Loucy (cell line): Measurements from ENCODE around the gene PALLD.

Experiments
- H2AFZ ChIP-seq: fragments of 200-600 bp; sonication (generic); 2 replicates; pipeline ENCODE4 v1.6.0; 2016; ENCODE audit warnings: antibody characterized with exemption, mild to moderate bottlenecking, low read length, moderate library complexity
- H3F3A ChIP-seq: fragments of 200-600 bp; 2 replicates; pipeline ENCODE4 v1.6.0; 2016; ENCODE audit warnings: antibody characterized with exemption, low read depth, mild to moderate bottlenecking
- H3K27me3 ChIP-seq: fragments of 200-600 bp; sonication (generic); 2 replicates; pipeline ENCODE4 v1.6.1; 2014; ENCODE audit warnings: low read length, mild to moderate bottlenecking; ENCODE audit not compliant: insufficient read depth, poor library complexity, severe bottlenecking
- H3K36me3 ChIP-seq: fragments of 200-600 bp; sonication (generic); 2 replicates; pipeline ENCODE4 v1.6.1; 2016; ENCODE audit warnings: low read length; ENCODE audit not compliant: insufficient read depth
- H3K4me1 ChIP-seq: fragments of 200-600 bp; sonication (generic); 2 replicates; pipeline ENCODE4 v1.5.1; 2014; ENCODE audit warnings: low read length, mild to moderate bottlenecking; ENCODE audit not compliant: insufficient read depth, poor library complexity, severe bottlenecking
- H3K4me2 ChIP-seq: fragments of 200-600 bp; sonication (generic); 2 replicates; pipeline ENCODE4 v1.6.0; 2014; ENCODE audit warnings: antibody characterized with exemption, low read length, low read depth, mild to moderate bottlenecking; ENCODE audit not compliant: poor library complexity, severe bottlenecking
- H3K4me3 ChIP-seq: fragments of 200-600 bp; sonication (generic); 2 replicates; pipeline ENCODE4 v1.5.1; 2014; ENCODE audit warnings: low read length, mild to moderate bottlenecking, mixed read lengths; ENCODE audit not compliant: poor library complexity, severe bottlenecking
- H3K79me2 ChIP-seq: fragments of 200-600 bp; sonication (generic); 2 replicates; pipeline ENCODE4 v1.6.1; 2014; ENCODE audit warnings: low read length; ENCODE audit not compliant: insufficient read depth
- H3K9ac ChIP-seq: fragments of 200-600 bp; sonication (generic); 2 replicates; pipeline ENCODE4 v1.6.0; 2014; ENCODE audit warnings: mild to moderate bottlenecking, low read depth, low read length, moderate library complexity; ENCODE audit not compliant: poor library complexity, severe bottlenecking
- H3K9me2 ChIP-seq: fragments of 200-600 bp; sonication (generic); replicated peaks from 2 replicates; pipeline ENCODE4 v1.6.1; 2016; ENCODE audit warnings: low read depth, low read length, mixed read lengths
- H3K9me3 ChIP-seq: fragments of 200-600 bp; sonication (generic); 2 replicates; pipeline ENCODE4 v1.6.1; 2014; ENCODE audit warnings: mild to moderate bottlenecking, antibody characterized with exemption, low read length, low read depth; ENCODE audit not compliant: insufficient read depth
- H4K20me1 ChIP-seq: fragments of 200-600 bp; sonication (generic); 2 replicates; pipeline ENCODE4 v1.6.0; 2014; ENCODE audit warnings: antibody characterized with exemption, low read length, mild to moderate bottlenecking; ENCODE audit not compliant: insufficient read depth, poor library complexity, severe bottlenecking
- EZH2phosphoT487 ChIP-seq: fragments of 200-600 bp; IDR thresholded peaks from 2 replicates; pipeline ENCODE4 v1.6.1; 2018; ENCODE audit warnings: antibody characterized with exemption, mild to moderate bottlenecking, moderate library complexity, borderline replicate concordance
- TF ChIP-seq, protein P1 (sequence below): fragments of 200-600 bp; sonication (generic); conservative IDR thresholded peaks from 2 replicates; pipeline ENCODE4 v1.5.1; 2014; ENCODE audit warnings: mild to moderate bottlenecking, antibody characterized with exemption, low read length

The PALLD gene

DNA sequence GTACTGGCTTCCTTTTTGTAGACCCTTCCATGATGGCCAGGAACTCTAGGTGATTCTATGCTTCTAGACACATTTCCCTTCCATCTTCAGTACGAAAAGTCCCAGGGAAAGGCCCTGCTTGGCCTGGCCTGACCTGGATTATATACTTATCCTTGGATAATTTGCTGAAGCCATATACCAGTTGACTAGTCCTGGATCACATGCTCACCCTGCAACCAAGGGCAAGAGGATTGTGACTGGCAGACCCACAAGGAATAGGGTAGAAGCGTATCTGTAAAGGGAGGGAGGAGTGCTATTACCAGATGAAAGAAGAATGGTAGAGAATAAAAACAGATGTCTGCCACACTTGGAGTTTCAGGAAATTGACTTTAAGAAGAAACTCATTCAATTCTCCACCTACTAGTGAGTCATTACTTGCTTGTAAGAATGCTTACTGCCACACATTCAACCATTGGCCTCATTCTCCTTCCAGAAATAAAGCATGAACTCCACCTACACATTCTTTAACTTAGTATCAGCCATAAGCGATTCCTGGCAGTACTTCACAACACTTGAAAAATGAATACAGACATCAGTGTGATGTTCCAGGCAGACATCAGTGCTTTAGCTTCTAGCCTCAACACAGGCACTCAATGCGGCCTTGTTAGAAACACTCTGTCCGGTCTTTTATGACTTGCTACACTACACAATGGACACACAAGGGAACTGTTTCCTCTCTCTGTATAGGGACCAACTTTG, 371.4 kb downstream of the PALLD start:
- Histone ChIP-seq H3F3A (peaks cover 3% of the 10 kb centered on the region; the same call in 1 of the 2 replicates), H3K4me2 (no peak overlapping the region), H3K9ac (no peak overlapping the region), H3K9me3 (no peaks in the 10 kb centered on the region), H4K20me1 (no peaks in the 10 kb centered on the region), H3K4me1 (peaks cover 9% of the 10 kb centered on the region), H3K27me3 (no peaks in the 10 kb centered on the region), H3K79me2 (no peaks in the 10 kb centered on the region), H3K9me2 (no peaks in the 10 kb centered on the region), H2AFZ (no peak overlapping the region), H3K36me3 (no peaks in the 10 kb centered on the region; the same call in 1 of the 2 replicates), H3K4me3 (no peak overlapping the region)
- TF ChIP-seq EZH2phosphoT487, result no peak
- TF ChIP-seq, protein P1, sequence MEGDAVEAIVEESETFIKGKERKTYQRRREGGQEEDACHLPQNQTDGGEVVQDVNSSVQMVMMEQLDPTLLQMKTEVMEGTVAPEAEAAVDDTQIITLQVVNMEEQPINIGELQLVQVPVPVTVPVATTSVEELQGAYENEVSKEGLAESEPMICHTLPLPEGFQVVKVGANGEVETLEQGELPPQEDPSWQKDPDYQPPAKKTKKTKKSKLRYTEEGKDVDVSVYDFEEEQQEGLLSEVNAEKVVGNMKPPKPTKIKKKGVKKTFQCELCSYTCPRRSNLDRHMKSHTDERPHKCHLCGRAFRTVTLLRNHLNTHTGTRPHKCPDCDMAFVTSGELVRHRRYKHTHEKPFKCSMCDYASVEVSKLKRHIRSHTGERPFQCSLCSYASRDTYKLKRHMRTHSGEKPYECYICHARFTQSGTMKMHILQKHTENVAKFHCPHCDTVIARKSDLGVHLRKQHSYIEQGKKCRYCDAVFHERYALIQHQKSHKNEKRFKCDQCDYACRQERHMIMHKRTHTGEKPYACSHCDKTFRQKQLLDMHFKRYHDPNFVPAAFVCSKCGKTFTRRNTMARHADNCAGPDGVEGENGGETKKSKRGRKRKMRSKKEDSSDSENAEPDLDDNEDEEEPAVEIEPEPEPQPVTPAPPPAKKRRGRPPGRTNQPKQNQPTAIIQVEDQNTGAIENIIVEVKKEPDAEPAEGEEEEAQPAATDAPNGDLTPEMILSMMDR, result no peak

DNA sequence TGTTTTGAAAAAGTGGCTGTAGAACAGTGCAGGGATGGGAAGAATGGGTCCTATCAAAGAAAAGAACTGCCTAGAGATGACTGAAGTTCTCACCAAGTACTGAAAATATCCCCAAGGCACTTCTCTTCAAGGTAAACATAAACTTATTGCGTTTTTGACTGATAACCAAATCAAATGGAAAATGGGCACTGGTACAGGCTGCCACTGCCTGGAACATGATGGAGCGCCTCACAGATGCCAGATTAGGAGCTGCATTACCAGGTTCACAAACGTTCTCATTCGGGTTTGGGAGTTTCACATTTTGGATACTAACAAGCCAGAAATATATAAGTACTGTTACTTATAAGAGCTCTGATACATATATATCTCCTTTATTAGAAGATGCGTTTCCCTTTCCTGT, 371.9 kb downstream of the PALLD start:
- Histone ChIP-seq H3F3A (peaks cover 3% of the 10 kb centered on the region; the same call in 1 of the 2 replicates), H4K20me1 (no peaks in the 10 kb centered on the region)

DNA sequence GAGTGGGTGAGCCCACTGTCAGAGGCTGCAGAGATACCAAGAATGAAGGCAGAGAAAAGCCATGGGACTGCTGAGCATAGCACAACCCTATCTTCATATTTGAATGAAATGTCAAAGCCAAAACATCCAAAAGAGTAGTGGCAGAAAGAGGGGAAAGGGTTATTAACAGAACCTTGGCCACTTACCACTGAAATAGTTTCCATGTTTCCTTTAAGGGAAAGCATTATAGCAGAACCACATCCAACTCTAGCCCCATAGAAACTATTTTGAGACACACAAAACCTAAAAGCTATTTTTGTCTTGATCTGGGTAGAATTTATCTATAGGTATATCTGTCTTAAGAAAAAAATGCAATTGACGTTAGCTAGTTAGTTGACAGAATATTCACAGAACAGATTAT, 373.2 kb downstream of the PALLD start:
- no peaks in the 10 kb centered on the region; the same call in 1 of the 2 replicates for H3K36me3 ChIP-seq
- peaks cover 6% of the 10 kb centered on the region for H3K4me1 ChIP-seq
- no peak overlapping the region for H3K4me2 ChIP-seq
- H3K9me2 ChIP-seq, result no peaks in the 10 kb centered on the region
- H3K9me3 ChIP-seq, result no peaks in the 10 kb centered on the region
- no peaks in the 10 kb centered on the region for H3F3A ChIP-seq
- no peaks in the 10 kb centered on the region for H3K79me2 ChIP-seq
- H3K27me3 ChIP-seq, result no peaks in the 10 kb centered on the region
- no peak overlapping the region for H2AFZ ChIP-seq
- H4K20me1 ChIP-seq, result no peaks in the 10 kb centered on the region
- no peak overlapping the region for H3K9ac ChIP-seq
- no peak for TF ChIP-seq EZH2phosphoT487
- TF ChIP-seq, protein P1, result no peak
- H3K4me3 ChIP-seq, result no peak overlapping the region

More for the DNA sequence above, 371.9 kb downstream of the PALLD start:
- H3K4me3 ChIP-seq, result no peak overlapping the region
- no peaks in the 10 kb centered on the region; the same call in 1 of the 2 replicates for H3K36me3 ChIP-seq
- no peaks in the 10 kb centered on the region for H3K79me2 ChIP-seq
- H3K9me2 ChIP-seq, result no peaks in the 10 kb centered on the region
- H3K27me3 ChIP-seq, result no peaks in the 10 kb centered on the region
- no peaks in the 10 kb centered on the region for H3K9me3 ChIP-seq
- no peak overlapping the region for H2AFZ ChIP-seq
- H3K9ac ChIP-seq, result no peak overlapping the region
- no peak overlapping the region for H3K4me2 ChIP-seq
- peaks cover 5% of the 10 kb centered on the region for H3K4me1 ChIP-seq
- no peak for TF ChIP-seq EZH2phosphoT487
- TF ChIP-seq, protein P1, result no peak
